Thyroid gland (tissue), 4 donors: ENCODE results near the gene YPEL2. TPM values are rescaled to one million over a fixed set of nuclear protein-coding genes. Genes with fewer than 3 reads are reported as not detected.

Source experiments
- DNase-seq, 2 donors: peaks; one replicate each; pipeline ENCODE4 v3.0.0-alpha.2; 2019
- H3K27ac ChIP-seq, 3 donors: fragments of 200-600 bp; sonication (generic); 1 replicate in 2 of 3; 2 replicates in 1 of 3; pipeline ENCODE4 v1.5.1; 2016 to 2019; ENCODE audit warnings: mild to moderate bottlenecking in 1 of 3, moderate library complexity in 1 of 3
- H3K27me3 ChIP-seq: fragments of 200-600 bp; sonication (generic); one replicate; pipeline ENCODE4 v1.5.1; 2019
- H3K36me3 ChIP-seq, 2 donors: fragments of 200-600 bp; sonication (generic); one replicate each; pipeline ENCODE4 v1.5.1; 2016 to 2019
- H3K4me1 ChIP-seq, 2 donors: fragments of 200-600 bp; sonication (generic); one replicate each; pipeline ENCODE4 v1.5.1; 2017 to 2019
- H3K4me3 ChIP-seq, 3 donors: fragments of 200-600 bp; sonication (generic); replicated peaks in 1 of 3; 1 replicate in 2 of 3; 2 replicates in 1 of 3; pipeline ENCODE4 v1.5.1; 2016; ENCODE audit warnings: mild to moderate bottlenecking in 1 of 3
- H3K9me3 ChIP-seq: fragments of 200-600 bp; sonication (generic); one replicate; pipeline ENCODE4 v1.5.1; 2017
- CTCF ChIP-seq, 6 experiments: fragments of 200-600 bp in 3 of 6; fragments of 450-650 bp in 3 of 6; sonication (generic) in 3 of 6; IDR thresholded peaks; one replicate each; pipeline ENCODE4 v1.5.1; 2016 to 2019; ENCODE audit warnings: antibody characterized with exemption in 6 of 6, mild to moderate bottlenecking in 2 of 6, inconsistent platforms in 1 of 6, moderate library complexity in 1 of 6
- POLR2A ChIP-seq, 2 donors: fragments of 450-650 bp; IDR thresholded peaks; one replicate each; pipeline ENCODE4 v1.6.1; 2017; ENCODE audit warnings: antibody characterized with exemption in 2 of 2, mild to moderate bottlenecking in 2 of 2, moderate library complexity in 1 of 2
- WGBS, 2 donors: methylation state at CpG; one replicate each; pipeline ENCODE4 v1.1.5; 2017; 5-methylcytosine and 5-hydroxymethylcytosine counted together
- intact Hi-C: fragments of 100-400 bp; cut with DNase I; formaldehyde crosslinking; loops from one replicate; pipeline ENCODE4 v1.15.1; 2023
- total RNA-seq, 4 donors: library from RNA; depleted of rRNA; stranded (reverse); fragments of >200 nt; gene quantifications; one replicate each; pipeline ENCODE4 v1.2.3, GENCODE V29; 2016

The YPEL2 gene
- total RNA-seq, 4 donors from 2014 or later = 29.5 to 67.2 (median 39.9) TPM

GRCh38 chr17:59439262-59439661, 107.8 kb downstream of the YPEL2 start:
- H3K27ac ChIP-seq = peak overlapping the region; percentile 34 to 89 (median 86)
- H3K36me3 ChIP-seq = no peaks in the 10 kb centered on the region

DNA sequence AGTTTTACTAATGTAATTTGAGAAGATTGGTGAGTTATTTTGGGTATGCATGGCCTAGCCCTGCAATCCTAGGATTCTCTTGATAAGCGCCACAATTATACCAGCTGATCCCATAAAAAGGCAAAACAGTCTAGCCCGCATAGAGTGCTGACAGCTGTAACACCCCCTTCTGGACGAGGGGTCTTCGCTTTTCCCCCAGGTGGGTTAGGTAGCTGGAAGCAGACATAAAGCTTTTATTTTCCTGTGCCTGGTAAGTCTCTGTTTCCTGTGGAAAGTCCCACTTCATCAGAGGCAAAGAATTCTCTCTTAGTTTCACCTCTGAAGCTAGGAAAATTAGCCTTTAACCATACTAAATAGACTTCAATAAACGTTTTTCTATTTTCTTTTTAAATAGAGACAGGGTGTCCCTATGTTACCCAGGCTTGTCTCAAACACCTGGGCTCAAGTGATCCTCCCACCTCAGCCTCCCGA, 108.3 kb downstream of the YPEL2 start:
- Histone ChIP-seq H3K4me3 (no peak overlapping the region), H3K27ac (peak overlapping the region; percentile 34 to 89 (median 86)), H3K27me3 (no peaks in the 10 kb centered on the region), H3K36me3 (no peaks in the 10 kb centered on the region), H3K4me1 (peaks cover 27 to 32% of the 10 kb centered on the region in 2 donors), H3K9me3 (no peaks in the 10 kb centered on the region)
- WGBS, 2 donors = 48 to 54% methylated on average over 6 of the region's 6 CpGs
- no peak for DNase-seq
- intact Hi-C loops = loop anchor here (2.0 to 10.0 kb wide), 3 partner anchors 107 to 225 kb away; partner anchors contain the start of genes SMG8 and YPEL2
- TF ChIP-seq POLR2A (IDR thresholded peaks at IDR 0.05) (no peak), CTCF (IDR thresholded peaks at IDR 0.05) (no peak)

More at GRCh38 chr17:59439262-59439661, 107.8 kb downstream of the YPEL2 start:
- no peaks in the 10 kb centered on the region for H3K27me3 ChIP-seq
- H3K4me3 ChIP-seq = no peak overlapping the region
- no peaks in the 10 kb centered on the region for H3K9me3 ChIP-seq
- TF ChIP-seq POLR2A (IDR thresholded peaks at IDR 0.05) = no peak
- TF ChIP-seq CTCF (IDR thresholded peaks at IDR 0.05) = peak in 2 of 6 experiments; percentile 6 to 17
- peak; percentile 74 to 84 for DNase-seq
- 40 to 59% methylated on average over 4 of the region's 4 CpGs for WGBS, 2 donors
- peaks cover 29 to 36% of the 10 kb centered on the region in 2 donors for H3K4me1 ChIP-seq
- intact Hi-C loops = loop anchor here (5.0 kb wide), 1 partner anchor 107 kb away; the partner anchor contains the start of gene YPEL2

DNA sequence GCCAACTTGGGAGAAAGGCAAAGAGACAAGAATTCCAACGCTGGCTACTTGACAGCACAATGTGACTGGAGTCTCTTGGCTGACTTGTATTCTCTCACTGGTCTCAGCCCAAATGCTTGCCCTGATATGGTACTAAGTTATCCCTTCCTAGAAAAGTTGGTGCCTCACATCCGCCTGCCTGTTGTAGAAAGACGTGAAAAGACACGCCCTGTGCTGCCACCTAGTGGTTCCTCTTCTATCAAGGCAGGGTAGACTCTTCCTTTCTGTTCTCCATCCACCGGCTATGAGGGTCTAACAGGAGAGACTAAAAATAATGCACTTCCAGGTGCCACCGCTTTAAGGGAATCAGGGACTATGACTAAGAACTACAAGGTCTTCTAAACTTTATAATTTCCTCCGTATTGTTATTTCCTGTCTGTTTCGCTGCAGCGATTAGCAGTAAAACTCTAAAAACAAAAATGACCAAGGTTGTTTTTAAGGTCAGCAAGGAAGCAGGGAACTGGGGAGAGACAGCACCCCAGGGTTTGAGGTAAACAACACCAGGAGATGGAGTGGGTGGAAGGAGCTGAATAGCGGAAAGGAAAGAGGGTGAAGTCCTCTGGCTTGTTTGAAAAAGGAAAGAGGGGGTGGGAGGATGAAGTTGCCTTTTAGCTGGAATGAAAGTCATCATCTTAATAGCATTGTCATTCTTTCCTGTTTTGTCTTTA, 109.5 kb downstream of the YPEL2 start:
- Histone ChIP-seq H3K36me3 (no peaks in the 10 kb centered on the region), H3K4me3 (no peak overlapping the region), H3K27ac (peak overlapping the region; percentile 34 to 89 (median 86)), H3K27me3 (no peaks in the 10 kb centered on the region), H3K9me3 (no peaks in the 10 kb centered on the region), H3K4me1 (peaks cover 18 to 23% of the 10 kb centered on the region in 2 donors)
- 5 to 6% methylated on average over 10 of the region's 10 CpGs for WGBS, 2 donors
- intact Hi-C loops = loop anchor here (2.0 to 10.0 kb wide), 2 partner anchors 130 to 226 kb away; partner anchors contain the start of gene SMG8
- DNase-seq = peak; percentile 91 to 94
- peak; percentile 52 to 95 (median 81) for TF ChIP-seq CTCF (IDR thresholded peaks at IDR 0.05)
- TF ChIP-seq POLR2A (IDR thresholded peaks at IDR 0.05) = no peak

GRCh38 chr17:59441464-59442096, 110.1 kb downstream of the YPEL2 start:
- TF ChIP-seq POLR2A (IDR thresholded peaks at IDR 0.05) (no peak), CTCF (IDR thresholded peaks at IDR 0.05) (no peak)
- 78 to 87% methylated on average over 7 of the region's 7 CpGs for WGBS, 2 donors
- DNase-seq = no peak
- peak overlapping the region in 2 of 3 donors; percentile 2 to 4 for H3K27ac ChIP-seq
- H3K9me3 ChIP-seq = no peaks in the 10 kb centered on the region
- H3K27me3 ChIP-seq = no peaks in the 10 kb centered on the region
- no peaks in the 10 kb centered on the region for H3K36me3 ChIP-seq
- intact Hi-C loops = loop anchor here (2.0 to 10.0 kb wide), 2 partner anchors 131 to 227 kb away; partner anchors contain the start of gene SMG8
- H3K4me1 ChIP-seq = peaks cover 18 to 23% of the 10 kb centered on the region in 2 donors
- H3K4me3 ChIP-seq = no peak overlapping the region
